ENCODE measurements around the gene VTA1.
"Not testable (repeated sequence)": the region's sequence is repeated elsewhere in the genome, so short reads cannot be mapped to it uniquely, and the experiment has no call there.

VTA1 gene

DNA sequence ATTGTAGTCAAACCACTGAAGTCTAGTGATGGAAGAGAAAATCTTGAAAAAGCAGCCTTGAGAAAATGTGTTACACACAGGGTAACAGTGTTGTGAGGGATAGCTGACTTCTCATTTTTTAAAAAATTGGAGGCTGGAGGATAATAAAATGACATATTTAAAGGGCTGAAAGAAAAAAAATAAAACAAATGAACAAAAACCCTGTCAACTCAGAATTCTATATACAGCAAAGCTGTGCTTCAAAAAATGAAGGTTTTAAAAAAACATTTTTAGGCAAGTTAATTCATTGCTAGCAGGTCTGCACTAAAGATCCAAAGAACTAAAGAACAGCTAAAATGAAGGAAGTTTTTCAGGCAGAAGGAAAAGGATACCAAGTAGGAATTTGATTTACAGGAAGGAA, 31.1 kb downstream of the VTA1 start:
- TF ChIP-seq, protein P1, sequence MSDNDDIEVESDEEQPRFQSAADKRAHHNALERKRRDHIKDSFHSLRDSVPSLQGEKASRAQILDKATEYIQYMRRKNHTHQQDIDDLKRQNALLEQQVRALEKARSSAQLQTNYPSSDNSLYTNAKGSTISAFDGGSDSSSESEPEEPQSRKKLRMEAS (IDR thresholded peaks at IDR 0.05; ENCODE audit: low read depth, low read length) = no peak
- TF ChIP-seq, protein P2, sequence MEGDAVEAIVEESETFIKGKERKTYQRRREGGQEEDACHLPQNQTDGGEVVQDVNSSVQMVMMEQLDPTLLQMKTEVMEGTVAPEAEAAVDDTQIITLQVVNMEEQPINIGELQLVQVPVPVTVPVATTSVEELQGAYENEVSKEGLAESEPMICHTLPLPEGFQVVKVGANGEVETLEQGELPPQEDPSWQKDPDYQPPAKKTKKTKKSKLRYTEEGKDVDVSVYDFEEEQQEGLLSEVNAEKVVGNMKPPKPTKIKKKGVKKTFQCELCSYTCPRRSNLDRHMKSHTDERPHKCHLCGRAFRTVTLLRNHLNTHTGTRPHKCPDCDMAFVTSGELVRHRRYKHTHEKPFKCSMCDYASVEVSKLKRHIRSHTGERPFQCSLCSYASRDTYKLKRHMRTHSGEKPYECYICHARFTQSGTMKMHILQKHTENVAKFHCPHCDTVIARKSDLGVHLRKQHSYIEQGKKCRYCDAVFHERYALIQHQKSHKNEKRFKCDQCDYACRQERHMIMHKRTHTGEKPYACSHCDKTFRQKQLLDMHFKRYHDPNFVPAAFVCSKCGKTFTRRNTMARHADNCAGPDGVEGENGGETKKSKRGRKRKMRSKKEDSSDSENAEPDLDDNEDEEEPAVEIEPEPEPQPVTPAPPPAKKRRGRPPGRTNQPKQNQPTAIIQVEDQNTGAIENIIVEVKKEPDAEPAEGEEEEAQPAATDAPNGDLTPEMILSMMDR (IDR thresholded peaks at IDR 0.05; ENCODE audit: low read depth, low read length) = no peak
- TF ChIP-seq POLR2A (IDR thresholded peaks at IDR 0.05; ENCODE audit: extremely low read depth, insufficient read length) (no peak), MYC (IDR thresholded peaks at IDR 0.05; ENCODE audit: low read depth, low read length) (no peak)
- no peak overlapping the region for H3K4me3 ChIP-seq (ENCODE audit: low read depth, low read length)

DNA sequence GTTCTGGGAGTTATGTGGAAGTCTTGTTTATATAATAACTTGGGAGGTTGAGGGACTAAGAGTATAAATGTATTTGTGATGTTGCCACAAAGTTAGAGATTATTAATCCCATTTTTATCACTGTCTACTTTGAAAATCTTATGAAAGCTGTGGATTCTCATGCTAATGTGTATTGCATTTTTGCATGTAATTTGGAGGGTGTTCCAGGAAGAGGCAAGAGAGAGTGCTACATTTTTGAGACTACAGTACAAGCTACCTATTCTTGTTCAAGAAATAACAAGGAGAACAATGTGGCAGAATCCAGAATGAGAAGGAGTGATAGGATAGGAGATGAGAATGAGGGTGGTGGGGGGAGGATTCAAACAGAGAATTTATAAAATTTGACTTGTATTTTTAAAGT, 34.9 kb downstream of the VTA1 start:
- H3K4me3 ChIP-seq (ENCODE audit: low read depth, low read length) = no peak overlapping the region
- TF ChIP-seq, protein P2 (IDR thresholded peaks at IDR 0.05; ENCODE audit: low read depth, low read length) = no peak
- TF ChIP-seq POLR2A (IDR thresholded peaks at IDR 0.05; ENCODE audit: extremely low read depth, insufficient read length) (no peak), MYC (IDR thresholded peaks at IDR 0.05; ENCODE audit: low read depth, low read length) (no peak)
- TF ChIP-seq, protein P1 (IDR thresholded peaks at IDR 0.05; ENCODE audit: low read depth, low read length) = no peak
- DNase-seq (ENCODE audit: low read depth) = no peak

More for the DNA sequence above, 31.1 kb downstream of the VTA1 start:
- no peak for DNase-seq (ENCODE audit: low read depth)

DNA sequence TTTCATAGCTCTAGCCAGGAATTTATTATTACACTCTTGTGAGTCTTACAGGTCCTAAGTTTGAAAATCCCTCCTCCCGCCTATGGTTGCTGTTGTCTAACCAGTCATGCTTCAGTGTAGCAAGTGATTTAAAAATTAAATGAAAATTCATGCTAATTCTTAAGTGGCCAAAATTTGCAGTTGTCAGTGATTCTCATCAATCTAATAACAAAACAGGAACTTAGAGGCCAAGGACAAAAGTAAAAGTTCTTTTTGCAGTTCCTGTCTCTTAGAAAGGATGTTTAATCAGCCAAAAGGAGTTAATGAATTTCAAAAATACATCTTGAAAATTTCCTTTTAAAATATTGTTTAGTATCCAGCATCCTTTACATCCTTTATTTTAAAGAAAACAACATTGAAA, 36.3 kb downstream of the VTA1 start:
- TF ChIP-seq POLR2A (IDR thresholded peaks at IDR 0.05; ENCODE audit: extremely low read depth, insufficient read length) = no peak
- TF ChIP-seq, protein P1 (IDR thresholded peaks at IDR 0.05; ENCODE audit: low read depth, low read length) = no peak
- TF ChIP-seq MYC (IDR thresholded peaks at IDR 0.05; ENCODE audit: low read depth, low read length) = no peak
- TF ChIP-seq, protein P2 (IDR thresholded peaks at IDR 0.05; ENCODE audit: low read depth, low read length) = no peak
- DNase-seq (ENCODE audit: low read depth) = no peak
- no peak overlapping the region for H3K4me3 ChIP-seq (ENCODE audit: low read depth, low read length)

DNA sequence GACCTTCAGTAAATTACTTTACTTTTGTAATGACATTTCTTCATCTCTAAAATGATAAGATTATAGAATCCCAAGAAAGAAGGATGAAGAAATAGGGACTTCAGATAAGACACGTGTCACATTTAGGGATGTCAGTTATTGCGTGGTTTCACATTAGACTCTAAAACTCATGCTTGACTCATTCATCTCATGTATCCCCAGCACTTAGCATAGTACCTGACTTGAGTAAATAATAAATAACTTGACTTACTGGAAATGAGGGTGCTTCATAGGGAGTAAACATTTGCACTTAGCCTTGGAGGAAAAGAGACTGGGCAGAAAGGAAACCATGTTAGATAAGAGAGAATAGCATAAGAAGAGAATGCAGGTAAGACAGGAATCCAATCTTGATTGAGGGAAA, 37.2 kb downstream of the VTA1 start:
- DNase-seq (ENCODE audit: low read depth) = no peak
- TF ChIP-seq POLR2A (IDR thresholded peaks at IDR 0.05; ENCODE audit: extremely low read depth, insufficient read length) = no peak
- TF ChIP-seq MYC (IDR thresholded peaks at IDR 0.05; ENCODE audit: low read depth, low read length) = no peak
- TF ChIP-seq, protein P2 (IDR thresholded peaks at IDR 0.05; ENCODE audit: low read depth, low read length) = no peak
- TF ChIP-seq, protein P1 (IDR thresholded peaks at IDR 0.05; ENCODE audit: low read depth, low read length) = no peak
- H3K4me3 ChIP-seq (ENCODE audit: low read depth, low read length) = no peak overlapping the region

DNA sequence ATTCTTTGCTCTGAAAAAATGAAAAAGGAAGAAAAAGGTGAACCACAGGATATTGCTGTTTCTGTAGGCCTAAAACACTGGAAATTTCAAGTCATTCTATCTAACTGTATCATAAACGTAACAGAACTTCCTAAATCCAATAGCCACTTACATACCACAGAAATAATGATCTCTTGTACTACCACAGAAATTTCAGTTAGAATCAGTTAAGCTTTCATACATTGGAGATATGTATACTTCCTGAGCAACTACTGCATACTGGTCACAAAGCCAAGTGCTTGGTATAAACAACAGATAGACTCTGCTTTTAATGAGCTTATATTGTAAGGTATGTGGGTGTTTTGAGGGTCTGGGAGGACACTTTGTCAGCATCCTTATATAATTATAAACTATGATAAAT, 38.6 kb downstream of the VTA1 start:
- no peak overlapping the region for H3K4me3 ChIP-seq (ENCODE audit: low read depth, low read length)
- TF ChIP-seq, protein P1 (IDR thresholded peaks at IDR 0.05; ENCODE audit: low read depth, low read length) = no peak
- TF ChIP-seq, protein P2 (IDR thresholded peaks at IDR 0.05; ENCODE audit: low read depth, low read length) = no peak
- TF ChIP-seq POLR2A (IDR thresholded peaks at IDR 0.05; ENCODE audit: extremely low read depth, insufficient read length) = no peak
- TF ChIP-seq MYC (IDR thresholded peaks at IDR 0.05; ENCODE audit: low read depth, low read length) = no peak
- DNase-seq (ENCODE audit: low read depth) = no peak

DNA sequence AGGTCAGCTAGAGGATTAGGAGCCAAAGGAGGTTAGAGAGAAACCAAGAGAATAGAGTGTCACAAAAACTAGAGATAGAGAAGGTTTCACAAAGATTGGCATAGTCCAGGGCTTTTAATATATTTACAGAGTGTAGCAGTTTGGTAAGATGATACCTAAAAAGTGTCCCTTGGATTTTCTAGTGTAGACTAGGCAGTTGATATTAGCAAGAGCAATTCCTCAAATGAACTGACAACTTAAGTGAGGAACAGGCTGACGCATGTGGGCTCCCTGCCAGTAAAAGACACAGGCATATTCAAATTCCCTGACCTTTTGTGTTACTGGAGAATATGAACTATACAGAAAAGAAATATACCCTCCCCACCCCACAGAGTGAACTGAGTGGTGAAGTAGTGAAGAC, 40.1 kb downstream of the VTA1 start:
- TF ChIP-seq POLR2A (IDR thresholded peaks at IDR 0.05; ENCODE audit: extremely low read depth, insufficient read length) = no peak
- TF ChIP-seq, protein P1 (IDR thresholded peaks at IDR 0.05; ENCODE audit: low read depth, low read length) = no peak
- TF ChIP-seq MYC (IDR thresholded peaks at IDR 0.05; ENCODE audit: low read depth, low read length) = no peak
- TF ChIP-seq, protein P2 (IDR thresholded peaks at IDR 0.05; ENCODE audit: low read depth, low read length) = no peak
- no peak overlapping the region for H3K4me3 ChIP-seq (ENCODE audit: low read depth, low read length)
- DNase-seq (ENCODE audit: low read depth) = no peak

DNA sequence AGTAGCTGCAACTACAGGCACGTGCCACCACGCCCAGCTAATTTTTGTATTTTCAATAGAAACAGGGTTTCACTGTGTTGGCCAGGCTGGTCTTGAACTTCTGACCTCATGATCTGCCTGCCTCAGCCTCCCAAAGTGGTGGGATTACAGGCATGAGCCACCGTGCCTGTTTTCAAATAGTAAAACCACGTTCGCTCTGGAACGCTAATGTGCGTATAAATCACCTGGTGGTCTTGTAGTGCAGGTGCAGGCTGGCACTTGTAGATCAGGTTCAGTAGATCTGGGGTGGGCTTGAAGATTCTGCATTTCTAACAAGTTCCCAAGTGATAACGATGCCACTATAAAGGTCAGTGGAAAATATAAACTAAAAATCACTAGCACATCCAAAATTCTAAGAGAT, 41.3 kb downstream of the VTA1 start:
- not testable (repeated sequence) for H3K4me3 ChIP-seq (ENCODE audit: low read depth, low read length)
- DNase-seq (ENCODE audit: low read depth) = peak; percentile 10

Data from NB4 (cell line).